ENCODE data around the gene USP14. TPM values are rescaled to one million over a fixed set of nuclear protein-coding genes. Genes with fewer than 3 reads are reported as not detected.
"Not testable (repeated sequence)": the region's sequence is repeated elsewhere in the genome, so short reads cannot be mapped to it uniquely, and the experiment has no call there.

USP14 gene
- total RNA-seq, 1 donor from 2014 or later = 54.7 TPM

- Mint-ChIP-seq H3K36me3 (peaks cover 2% of the 10 kb centered on the region), H3K27ac (no peak overlapping the region), H3K4me3 (no peak overlapping the region), H3K27me3 (ENCODE audit: low read depth) (no peaks in the 10 kb centered on the region), H3K4me1 (no peaks in the 10 kb centered on the region), H3K9me3 (peaks cover 7% of the 10 kb centered on the region)
- TF ChIP-seq, protein P1, sequence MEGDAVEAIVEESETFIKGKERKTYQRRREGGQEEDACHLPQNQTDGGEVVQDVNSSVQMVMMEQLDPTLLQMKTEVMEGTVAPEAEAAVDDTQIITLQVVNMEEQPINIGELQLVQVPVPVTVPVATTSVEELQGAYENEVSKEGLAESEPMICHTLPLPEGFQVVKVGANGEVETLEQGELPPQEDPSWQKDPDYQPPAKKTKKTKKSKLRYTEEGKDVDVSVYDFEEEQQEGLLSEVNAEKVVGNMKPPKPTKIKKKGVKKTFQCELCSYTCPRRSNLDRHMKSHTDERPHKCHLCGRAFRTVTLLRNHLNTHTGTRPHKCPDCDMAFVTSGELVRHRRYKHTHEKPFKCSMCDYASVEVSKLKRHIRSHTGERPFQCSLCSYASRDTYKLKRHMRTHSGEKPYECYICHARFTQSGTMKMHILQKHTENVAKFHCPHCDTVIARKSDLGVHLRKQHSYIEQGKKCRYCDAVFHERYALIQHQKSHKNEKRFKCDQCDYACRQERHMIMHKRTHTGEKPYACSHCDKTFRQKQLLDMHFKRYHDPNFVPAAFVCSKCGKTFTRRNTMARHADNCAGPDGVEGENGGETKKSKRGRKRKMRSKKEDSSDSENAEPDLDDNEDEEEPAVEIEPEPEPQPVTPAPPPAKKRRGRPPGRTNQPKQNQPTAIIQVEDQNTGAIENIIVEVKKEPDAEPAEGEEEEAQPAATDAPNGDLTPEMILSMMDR (IDR thresholded peaks at IDR 0.05; ENCODE audit: unreplicated experiment) = no peak
- DNase-seq (ENCODE audit: low spot score in 2 of 2, unreplicated experiment in 2 of 2) = no peak
Observed at GRCh38 chr18:135045-135444, 23.3 kb upstream of the USP14 start.

DNA sequence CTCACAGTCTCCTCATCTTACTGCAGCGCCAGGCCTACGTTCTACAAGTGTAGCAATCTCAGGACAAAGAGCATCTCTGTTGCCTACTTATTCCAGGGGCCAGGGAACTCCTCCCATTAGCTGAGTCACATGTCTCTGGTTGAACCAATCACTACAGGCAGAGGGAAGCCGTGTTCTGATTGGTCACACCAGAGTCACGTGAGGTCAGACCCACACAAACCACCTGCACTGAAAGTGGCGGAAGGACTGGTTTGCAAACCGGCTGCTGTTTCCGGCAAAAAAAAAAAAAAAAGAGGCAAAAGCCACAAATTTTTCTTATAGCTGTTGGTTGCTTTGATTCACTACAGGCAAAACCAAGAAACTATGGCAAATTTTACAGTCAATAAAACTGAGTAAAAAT is 21.9 kb upstream of the USP14 start:
- Mint-ChIP-seq H3K4me3 (no peak overlapping the region), H3K4me1 (no peaks in the 10 kb centered on the region), H3K27ac (no peak overlapping the region), H3K27me3 (ENCODE audit: low read depth) (no peaks in the 10 kb centered on the region), H3K9me3 (peaks cover 3% of the 10 kb centered on the region), H3K36me3 (no peaks in the 10 kb centered on the region)
- TF ChIP-seq, protein P1 (IDR thresholded peaks at IDR 0.05; ENCODE audit: unreplicated experiment) = no peak
- no peak for DNase-seq (ENCODE audit: low spot score in 2 of 2, unreplicated experiment in 2 of 2)

DNA sequence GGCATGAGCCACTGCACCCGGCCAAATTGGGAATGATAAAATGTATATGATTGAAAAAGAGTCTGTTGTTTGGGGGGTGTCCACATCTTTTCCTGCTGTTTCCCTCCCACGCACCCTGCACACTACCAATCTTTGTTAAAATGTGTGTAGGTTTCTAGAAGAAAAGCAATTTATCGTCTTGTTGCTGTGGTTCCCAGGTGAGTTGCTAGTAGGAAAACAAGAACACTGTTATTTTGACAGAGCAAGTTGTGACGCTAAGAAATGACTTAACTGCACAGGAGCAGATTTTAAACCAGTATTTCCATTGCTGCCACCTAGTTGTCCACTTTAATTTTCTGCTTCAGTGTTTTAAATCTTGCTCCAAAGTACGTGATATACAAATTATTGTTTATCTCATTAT is 21.0 kb upstream of the USP14 start:
- Mint-ChIP-seq H3K9me3 (peaks cover 3% of the 10 kb centered on the region), H3K27ac (no peak overlapping the region), H3K36me3 (no peaks in the 10 kb centered on the region), H3K4me3 (no peak overlapping the region), H3K27me3 (ENCODE audit: low read depth) (no peaks in the 10 kb centered on the region), H3K4me1 (no peaks in the 10 kb centered on the region)
- DNase-seq (ENCODE audit: low spot score in 2 of 2, unreplicated experiment in 2 of 2) = no peak
- TF ChIP-seq, protein P1 (IDR thresholded peaks at IDR 0.05; ENCODE audit: unreplicated experiment) = no peak

GRCh38 chr18:140670-141266 is 17.6 kb upstream of the USP14 start:
- no peak overlapping the region for H3K27ac Mint-ChIP-seq
- H3K27me3 Mint-ChIP-seq (ENCODE audit: low read depth) = no peaks in the 10 kb centered on the region
- H3K36me3 Mint-ChIP-seq = no peaks in the 10 kb centered on the region
- no peak for DNase-seq (ENCODE audit: low spot score in 2 of 2, unreplicated experiment in 2 of 2)
- no peak overlapping the region for H3K4me3 Mint-ChIP-seq
- TF ChIP-seq, protein P1 (IDR thresholded peaks at IDR 0.05; ENCODE audit: unreplicated experiment) = no peak
- H3K4me1 Mint-ChIP-seq = no peaks in the 10 kb centered on the region
- peaks cover 3% of the 10 kb centered on the region for H3K9me3 Mint-ChIP-seq

DNA sequence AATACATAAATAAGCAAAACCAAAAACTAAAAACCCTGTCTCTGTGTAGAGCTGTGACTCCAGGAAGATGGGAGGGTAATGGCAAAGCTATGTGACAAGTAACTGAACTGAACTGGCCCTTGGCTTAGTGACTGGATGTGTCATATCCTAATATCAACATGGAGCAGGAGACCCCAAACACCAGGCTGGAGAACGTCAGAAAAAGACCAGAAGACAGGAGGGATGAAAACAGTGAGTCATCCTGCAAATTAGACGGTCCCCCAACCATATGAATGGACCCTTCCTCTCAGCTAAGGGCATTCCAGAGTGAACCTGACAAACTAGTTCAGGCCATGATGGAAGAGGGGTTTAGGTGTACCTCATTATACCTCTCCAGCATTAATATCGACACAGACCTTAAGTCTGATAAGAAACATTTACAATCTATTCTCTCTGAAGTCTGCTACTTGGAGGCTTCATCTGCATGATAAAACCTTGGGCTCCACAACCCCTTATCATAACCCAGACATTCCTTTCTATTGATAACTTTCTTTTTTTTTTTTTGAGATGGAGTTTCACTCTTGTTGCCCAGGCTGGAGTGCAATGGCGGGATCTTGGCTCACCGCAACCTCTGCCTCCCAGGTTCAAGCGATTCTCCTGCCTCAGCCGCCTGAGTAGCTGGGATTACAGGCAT is 15.6 kb upstream of the USP14 start:
- H3K9me3 Mint-ChIP-seq, H3K4me3 Mint-ChIP-seq: not testable (repeated sequence)

DNA sequence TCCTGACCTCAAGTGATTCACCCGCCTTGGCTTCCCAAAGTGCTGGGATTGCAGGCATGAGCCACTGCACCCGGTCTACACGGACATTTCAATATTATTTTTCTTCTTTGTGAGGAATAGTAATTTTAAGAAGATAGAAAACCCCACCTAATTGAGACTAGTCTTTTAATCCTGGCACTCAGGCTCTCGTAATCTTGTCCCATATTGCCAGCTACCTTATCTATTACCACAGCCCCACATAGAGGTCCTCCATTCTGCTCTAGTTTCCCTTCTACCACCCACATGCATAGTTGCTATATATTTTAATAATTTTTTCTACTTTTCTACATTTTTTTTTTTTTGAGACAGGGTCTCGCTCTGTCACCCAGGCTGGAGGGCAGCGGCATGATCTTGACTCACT is 9.5 kb upstream of the USP14 start:
- no peak overlapping the region for H3K27ac Mint-ChIP-seq
- H3K9me3 Mint-ChIP-seq = no peaks in the 10 kb centered on the region
- no peaks in the 10 kb centered on the region for H3K36me3 Mint-ChIP-seq

More for the DNA sequence above, 15.6 kb upstream of the USP14 start:
- H3K4me1 Mint-ChIP-seq; H3K36me3 Mint-ChIP-seq; DNase-seq (ENCODE audit: low spot score in 2 of 2, unreplicated experiment in 2 of 2); H3K27me3 Mint-ChIP-seq (ENCODE audit: low read depth); H3K27ac Mint-ChIP-seq: not testable (repeated sequence)

More for the DNA sequence above, 9.5 kb upstream of the USP14 start:
- TF ChIP-seq, protein P1 (IDR thresholded peaks at IDR 0.05; ENCODE audit: unreplicated experiment) = no peak
- Mint-ChIP-seq H3K27me3 (ENCODE audit: low read depth) (peaks cover 19% of the 10 kb centered on the region), H3K4me1 (no peaks in the 10 kb centered on the region), H3K4me3 (no peak overlapping the region)
- DNase-seq (ENCODE audit: low spot score in 2 of 2, unreplicated experiment in 2 of 2) = no peak

Data from mesothelial cell of epicardium (in vitro differentiated cells).